GM13977 (cell line): Measurements from ENCODE around the gene SMAD2.

Experiments
- DNase-seq: peaks from one replicate; pipeline ENCODE4 v3.0.0; 2012; ENCODE audit warnings: low spot score
- in situ Hi-C: fragments of 300-500 bp; cut with MboI; formaldehyde crosslinking; loops from one replicate; pipeline ENCODE4 v1.12.0; 2022; ENCODE audit warnings: low sequenced_read_pairs, low pct_unique_long_range_greater_than_20kb, mixed read lengths, inconsistent platforms; ENCODE audit not compliant: unreplicated experiment
- TF ChIP-seq, protein P1 (sequence below): IDR thresholded peaks from 2 replicates; pipeline ENCODE4 v1.5.1; 2012; ENCODE audit warnings: mild to moderate bottlenecking, control low read depth; ENCODE audit not compliant: insufficient read depth; ENCODE audit errors: extremely low read depth, missing control alignments

Gene SMAD2

DNA sequence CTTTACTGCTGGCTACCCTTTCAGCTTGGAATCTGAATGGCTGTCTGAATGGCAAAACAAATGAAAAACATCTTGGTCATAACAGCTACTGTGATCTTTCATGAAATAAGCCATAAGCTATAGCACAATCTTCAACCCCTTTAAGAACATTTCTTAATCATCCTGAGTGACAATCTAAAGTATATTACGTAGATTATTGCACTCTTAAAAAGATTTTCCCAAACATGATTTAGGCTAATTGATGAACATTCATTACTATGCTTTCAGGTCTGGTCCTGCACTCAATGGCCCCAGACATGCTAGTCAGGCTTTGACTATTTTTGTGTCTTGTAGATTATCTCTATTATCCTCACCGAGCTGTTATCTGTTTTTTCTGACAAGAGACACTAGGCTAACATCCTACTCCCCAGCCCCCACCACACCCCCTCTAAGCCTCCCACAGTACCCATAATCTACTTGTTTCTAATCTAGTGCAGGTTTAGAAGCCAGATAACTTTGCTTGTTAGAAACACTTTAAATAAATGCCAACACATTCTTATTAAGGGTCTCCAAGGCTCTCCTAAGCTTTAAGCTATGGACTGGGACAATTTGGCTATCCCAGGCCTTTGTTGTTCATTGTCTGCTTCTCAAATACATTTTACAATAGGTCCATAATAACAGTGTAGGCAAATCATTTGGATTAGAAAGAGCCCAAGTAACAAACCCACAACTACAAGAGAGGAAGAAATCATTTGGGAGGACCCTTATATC is 4.2 kb downstream of the SMAD2 start:
- no peak for DNase-seq
- TF ChIP-seq, protein P1, sequence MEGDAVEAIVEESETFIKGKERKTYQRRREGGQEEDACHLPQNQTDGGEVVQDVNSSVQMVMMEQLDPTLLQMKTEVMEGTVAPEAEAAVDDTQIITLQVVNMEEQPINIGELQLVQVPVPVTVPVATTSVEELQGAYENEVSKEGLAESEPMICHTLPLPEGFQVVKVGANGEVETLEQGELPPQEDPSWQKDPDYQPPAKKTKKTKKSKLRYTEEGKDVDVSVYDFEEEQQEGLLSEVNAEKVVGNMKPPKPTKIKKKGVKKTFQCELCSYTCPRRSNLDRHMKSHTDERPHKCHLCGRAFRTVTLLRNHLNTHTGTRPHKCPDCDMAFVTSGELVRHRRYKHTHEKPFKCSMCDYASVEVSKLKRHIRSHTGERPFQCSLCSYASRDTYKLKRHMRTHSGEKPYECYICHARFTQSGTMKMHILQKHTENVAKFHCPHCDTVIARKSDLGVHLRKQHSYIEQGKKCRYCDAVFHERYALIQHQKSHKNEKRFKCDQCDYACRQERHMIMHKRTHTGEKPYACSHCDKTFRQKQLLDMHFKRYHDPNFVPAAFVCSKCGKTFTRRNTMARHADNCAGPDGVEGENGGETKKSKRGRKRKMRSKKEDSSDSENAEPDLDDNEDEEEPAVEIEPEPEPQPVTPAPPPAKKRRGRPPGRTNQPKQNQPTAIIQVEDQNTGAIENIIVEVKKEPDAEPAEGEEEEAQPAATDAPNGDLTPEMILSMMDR, result no peak
- in situ Hi-C loops, result no loop called here

DNA sequence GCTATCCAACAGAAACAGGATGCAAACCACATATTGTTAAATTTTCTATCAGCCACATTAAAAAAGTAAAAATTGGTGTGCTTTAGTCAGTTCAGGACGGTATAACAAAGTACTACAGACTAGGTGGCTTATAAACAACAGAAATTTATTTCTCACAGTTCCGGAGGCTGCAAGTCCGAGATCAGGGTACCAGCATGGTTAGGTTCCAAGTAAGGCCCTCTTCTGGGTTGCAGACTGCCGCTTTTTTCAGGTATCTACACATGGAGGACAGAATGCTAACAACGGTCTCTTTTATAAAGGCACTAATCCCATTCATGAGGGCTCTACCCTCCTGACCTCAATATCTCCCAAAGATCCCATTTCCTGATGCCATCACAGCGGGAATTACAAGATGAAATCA is 10.5 kb downstream of the SMAD2 start:
- in situ Hi-C loops, result no loop called here
- DNase-seq, result no peak
- TF ChIP-seq, protein P1, result no peak

DNA sequence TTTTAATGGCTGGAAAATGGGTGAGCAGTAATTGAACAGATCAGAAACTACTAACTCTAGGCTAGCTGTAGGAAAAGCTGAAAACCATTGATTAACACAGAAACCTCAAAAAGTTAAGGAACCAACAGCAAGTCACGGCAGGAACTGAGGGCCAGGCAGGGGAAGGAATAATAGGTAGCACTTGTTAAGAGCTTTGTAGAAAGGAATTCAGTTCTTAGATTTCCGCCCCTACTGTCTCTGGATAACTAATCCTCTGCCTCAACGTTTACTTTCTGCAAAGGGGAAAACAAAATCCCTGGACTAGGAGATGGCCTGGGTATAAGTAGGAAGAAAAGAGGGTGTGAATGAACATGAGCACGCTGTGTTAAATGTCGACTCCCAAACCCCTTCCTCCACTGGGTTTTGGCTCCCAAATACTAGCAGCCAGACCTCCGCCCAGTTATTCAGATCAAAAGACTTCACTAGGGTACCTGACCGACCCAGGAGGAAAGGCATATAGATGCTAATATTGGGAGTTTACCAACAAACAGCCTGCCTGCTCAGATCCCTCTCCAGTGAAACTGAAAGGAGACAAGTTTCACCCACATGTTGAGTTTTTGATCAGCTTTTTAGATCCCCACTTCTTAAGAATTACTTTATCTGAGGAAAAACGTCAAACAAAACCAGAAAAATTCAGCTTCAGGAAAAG is 12.4 kb downstream of the SMAD2 start:
- in situ Hi-C loops, result no loop called here
- TF ChIP-seq, protein P1, result no peak
- no peak for DNase-seq

DNA sequence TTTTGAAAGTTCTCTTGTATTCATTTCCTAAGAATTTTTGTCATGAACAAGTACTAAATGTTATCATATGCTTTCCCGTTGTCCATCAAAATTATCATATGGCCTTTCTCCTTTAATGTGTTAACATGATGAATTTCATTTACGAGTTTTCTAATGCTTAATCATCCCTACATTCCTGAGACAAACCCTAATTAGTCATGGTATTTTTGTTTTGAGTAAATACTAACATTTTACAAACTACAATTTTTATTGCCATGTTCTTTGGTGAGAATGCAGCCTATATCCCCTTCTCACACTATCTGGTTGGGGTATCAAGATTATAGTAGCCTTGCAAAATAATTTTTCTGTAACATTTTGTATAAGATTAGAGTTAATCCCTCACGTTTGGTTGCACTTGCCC is 14.5 kb downstream of the SMAD2 start:
- in situ Hi-C loops, result no loop called here
- no peak for DNase-seq
- TF ChIP-seq, protein P1, result no peak

DNA sequence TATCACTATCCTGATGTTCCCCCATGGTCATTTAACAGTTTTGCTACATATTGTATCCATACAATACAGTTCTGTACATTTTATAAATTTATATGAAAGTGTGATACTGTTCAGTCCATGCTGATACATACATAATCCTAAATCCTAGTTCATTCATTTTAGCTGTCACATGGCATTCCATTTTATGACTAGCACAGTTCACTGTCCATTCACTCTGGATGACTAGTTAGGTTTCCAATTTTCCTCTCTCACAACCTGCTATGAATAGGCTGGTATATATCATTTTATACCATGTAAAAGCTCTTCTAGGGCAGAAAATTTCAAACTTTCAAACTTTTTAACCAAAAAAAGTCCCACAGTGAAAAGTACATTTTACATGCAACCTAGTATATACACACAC is 15.2 kb downstream of the SMAD2 start:
- in situ Hi-C loops, result no loop called here
- TF ChIP-seq, protein P1, result no peak
- DNase-seq, result no peak

DNA sequence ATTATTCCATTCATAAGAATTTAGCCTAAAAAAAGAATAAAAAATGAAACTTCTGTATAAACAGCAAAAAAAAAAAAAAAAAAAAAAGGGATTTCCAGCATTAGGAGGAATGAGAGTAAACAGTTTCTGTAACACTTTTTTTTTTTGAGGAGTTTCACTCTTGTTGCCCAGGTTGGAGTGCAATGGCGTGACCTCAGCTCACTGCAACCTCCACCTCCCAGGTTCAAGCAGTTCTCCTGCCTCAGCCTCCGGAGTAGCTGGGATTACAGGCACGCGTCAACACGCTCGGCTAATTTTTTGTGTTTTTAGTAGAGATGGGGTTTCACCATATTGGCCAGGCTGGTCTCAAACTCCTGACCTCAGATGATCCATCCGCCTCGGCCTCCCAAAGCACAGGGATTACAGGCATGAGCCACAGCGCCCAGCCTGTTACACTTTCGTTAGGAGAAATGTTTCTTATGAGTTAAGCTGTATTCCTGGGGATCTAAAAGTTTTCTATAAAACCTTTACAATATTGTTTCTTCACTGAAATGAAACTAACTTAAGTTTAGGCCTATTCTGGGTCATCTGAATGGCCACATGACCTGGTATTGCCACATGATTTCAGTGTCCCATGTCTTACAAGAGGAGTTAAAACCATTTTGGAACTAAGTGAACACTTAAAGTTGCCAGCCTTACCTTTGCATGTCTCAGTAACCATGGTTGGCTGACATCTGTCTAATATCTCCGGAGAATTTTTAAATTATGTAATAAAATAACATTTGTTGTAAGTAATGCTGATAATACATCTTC is 17.5 kb downstream of the SMAD2 start:
- in situ Hi-C loops, result no loop called here
- no peak for DNase-seq
- TF ChIP-seq, protein P1, result no peak
